Natural killer cell treated with Interleukin-12 subunit alpha and Interleukin-12 subunit beta and Interleukin-15 and Interleukin-18, amount 100 ng/mL, for 72 hours (primary cell): ENCODE results near the gene ABCC2. TPM values are rescaled to one million over a fixed set of nuclear protein-coding genes. Genes with fewer than 3 reads are reported as not detected.
"Not testable (repeated sequence)": the region's sequence is repeated elsewhere in the genome, so short reads cannot be mapped to it uniquely, and the experiment has no call there.

Experiments used
- ATAC-seq, 2 donors: fragments of 150-1000 bp; cut with Tn5 transposase in 1 of 2; sonication (Bioruptor Pico), chemical (Tn5 transposase) in 1 of 2; 2 replicates each; pipeline ENCODE4 v1.10.0; 2021
- DNase-seq: peaks from one replicate; pipeline ENCODE4 v3.0.0; 2022; ENCODE audit warnings: low spot score
- H3K27ac Mint-ChIP-seq, 2 donors: 1 replicate in 1 of 2; 2 replicates in 1 of 2; pipeline ENCODE4 v1.8.0; 2022; ENCODE audit warnings: mixed read lengths in 2 of 2, mild to moderate bottlenecking in 1 of 2, moderate library complexity in 1 of 2
- H3K27me3 Mint-ChIP-seq, 2 donors: 1 replicate in 1 of 2; 2 replicates in 1 of 2; pipeline ENCODE4 v1.8.0; 2022; ENCODE audit warnings: mixed read lengths in 2 of 2
- H3K36me3 Mint-ChIP-seq: one replicate; pipeline ENCODE4 v1.8.0; 2022; ENCODE audit warnings: mixed read lengths
- H3K4me1 Mint-ChIP-seq, 2 donors: 1 replicate in 1 of 2; 2 replicates in 1 of 2; pipeline ENCODE4 v1.8.0; 2022; ENCODE audit warnings: low read depth in 2 of 2, mixed read lengths in 2 of 2, mild to moderate bottlenecking in 1 of 2
- H3K4me3 Mint-ChIP-seq: one replicate; pipeline ENCODE4 v1.8.0; 2022; ENCODE audit warnings: mixed read lengths
- H3K9me3 Mint-ChIP-seq: 2 replicates; pipeline ENCODE4 v1.8.0; 2022; ENCODE audit warnings: mixed read lengths
- total RNA-seq, 2 donors: library from RNA; stranded (reverse); gene quantifications; one replicate each; pipeline ENCODE4 v1.2.3, GENCODE V29; 2022

ABCC2 gene
- 1 to 10 TPM; 1.5 to 3.4 TPM for total RNA-seq

DNA sequence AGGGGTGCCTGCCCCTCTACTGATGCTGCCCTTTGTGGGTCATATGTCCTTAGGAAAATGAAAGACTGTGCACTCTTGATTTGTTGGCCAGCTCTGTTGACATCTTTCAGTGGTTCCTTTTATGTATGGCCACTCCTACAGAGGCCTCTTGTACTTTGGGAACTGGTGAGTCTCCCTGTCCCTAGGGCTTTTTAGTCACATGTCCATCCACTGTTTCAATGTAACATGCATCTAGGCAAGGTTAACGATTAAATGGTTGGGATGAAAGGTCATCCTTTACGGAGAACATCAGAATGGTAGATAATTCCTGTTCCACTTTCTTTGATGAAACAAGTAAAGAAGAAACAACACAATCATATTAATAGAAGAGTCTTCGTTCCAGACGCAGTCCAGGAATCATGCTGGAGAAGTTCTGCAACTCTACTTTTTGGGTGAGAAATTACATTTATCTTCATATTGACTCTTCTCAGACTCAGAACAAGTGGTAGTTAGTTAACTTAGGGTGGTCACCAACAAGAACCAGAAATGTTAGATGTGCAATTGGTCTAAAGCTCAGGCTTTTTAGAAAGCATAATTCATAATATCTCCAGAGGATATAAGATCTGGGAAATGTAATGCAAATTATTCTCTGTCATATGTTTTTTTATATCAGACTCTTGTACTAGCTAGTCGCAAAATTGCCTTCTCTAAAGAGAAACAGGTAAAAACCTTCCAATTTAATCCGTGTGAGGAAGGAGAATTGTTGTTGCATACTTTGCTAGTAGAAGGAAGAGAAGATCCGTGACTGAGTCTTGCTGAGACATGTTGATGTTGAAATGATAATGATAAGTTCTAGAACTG lies at the start of gene ABCC2:
Gene ABCC2, plus strand, starts transcription at position 194 of the 840 bp plus-strand sequence. Its CDS starts 205 bp downstream, at position 399.
- ATAC-seq: no peak
- H3K9me3 Mint-ChIP-seq: no peaks in the 10 kb centered on the region
- H3K27ac Mint-ChIP-seq: no peak within 1 kb of the TSS
- H3K36me3 Mint-ChIP-seq: no peaks in the 10 kb centered on the region
- DNase-seq: no peak
- H3K27me3 Mint-ChIP-seq: peaks cover 2 to 5% of the 10 kb centered on the region in 2 donors
- peaks cover 12 to 15% of the 10 kb centered on the region in 2 donors for H3K4me1 Mint-ChIP-seq
- H3K4me3 Mint-ChIP-seq: no peak within 1 kb of the TSS

DNA sequence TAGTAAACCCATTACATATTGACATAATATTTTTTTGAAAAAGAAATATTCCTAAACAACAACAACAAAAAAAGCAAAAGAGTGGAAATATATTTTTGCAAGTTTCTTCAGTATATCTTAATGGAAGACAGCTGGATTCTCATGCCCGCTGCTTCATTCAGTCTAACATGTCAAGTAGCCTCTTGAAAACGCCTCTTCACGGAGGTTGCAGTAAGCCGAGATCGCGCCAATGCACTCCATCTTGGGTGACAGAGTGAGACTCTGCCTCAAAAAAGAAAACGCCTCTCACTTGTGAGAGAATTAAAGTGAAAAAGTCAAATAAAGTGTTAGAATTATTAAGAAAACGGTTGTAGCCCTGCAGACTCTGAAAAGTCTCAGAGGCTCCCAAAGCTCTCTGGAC lies 49.1 kb upstream of the ABCC2 start:
- H3K27ac Mint-ChIP-seq: no peak overlapping the region
- peaks cover 12% of the 10 kb centered on the region for H3K36me3 Mint-ChIP-seq
- ATAC-seq (no peak), DNase-seq (no peak)
- H3K27me3 Mint-ChIP-seq: no peaks in the 10 kb centered on the region
- peak overlapping the region; percentile 74 for H3K4me3 Mint-ChIP-seq
- H3K9me3 Mint-ChIP-seq: no peaks in the 10 kb centered on the region
- peaks cover 20 to 23% of the 10 kb centered on the region in 2 donors for H3K4me1 Mint-ChIP-seq

DNA sequence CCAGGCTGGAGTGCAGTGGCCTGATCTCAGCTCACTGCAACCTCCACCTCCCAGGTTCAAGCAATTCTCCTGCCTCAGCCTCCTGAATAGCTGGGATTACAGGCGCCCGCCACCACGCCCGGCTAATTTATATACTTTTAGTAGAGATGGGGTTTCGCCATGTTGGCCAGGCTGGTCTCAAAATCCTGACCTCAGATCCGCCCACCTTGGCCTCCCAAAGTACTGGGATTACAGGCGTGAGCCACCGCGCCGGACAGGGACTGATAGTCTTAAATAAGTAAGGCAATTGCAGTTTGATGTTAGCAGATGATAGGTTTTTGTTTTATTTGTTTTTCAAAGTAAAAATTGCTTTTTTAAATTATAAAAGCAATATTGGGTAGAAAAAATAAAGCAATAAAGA lies 48.3 kb upstream of the ABCC2 start:
- peaks cover 12% of the 10 kb centered on the region for H3K36me3 Mint-ChIP-seq
- H3K4me3 Mint-ChIP-seq: not testable (repeated sequence)

DNA sequence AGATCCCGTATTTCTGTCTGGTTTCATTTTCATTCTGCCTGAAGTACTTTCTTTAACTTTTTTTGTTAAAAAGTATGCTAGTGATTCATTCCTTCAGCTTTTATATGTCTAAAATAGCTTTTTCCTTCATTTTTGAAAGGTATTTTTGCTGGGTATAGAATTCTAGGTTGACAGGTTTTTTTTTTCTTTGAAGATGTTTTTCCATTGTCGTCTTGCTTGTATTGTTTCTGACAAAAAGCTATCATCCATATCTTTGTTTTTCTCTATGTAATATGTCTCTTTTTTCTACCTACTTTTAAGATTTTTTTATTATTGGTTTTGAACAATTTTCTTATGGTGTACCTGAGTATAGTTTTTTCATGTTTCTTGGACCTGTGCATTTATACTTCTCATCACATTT lies 42.2 kb upstream of the ABCC2 start:
- peaks cover 7% of the 10 kb centered on the region for H3K9me3 Mint-ChIP-seq
- no peaks in the 10 kb centered on the region for H3K27me3 Mint-ChIP-seq
- ATAC-seq (no peak), DNase-seq (no peak)
- H3K36me3 Mint-ChIP-seq: peaks cover 63% of the 10 kb centered on the region
- no peak overlapping the region for H3K27ac Mint-ChIP-seq
- peaks cover 9 to 24% of the 10 kb centered on the region in 2 donors for H3K4me1 Mint-ChIP-seq
- H3K4me3 Mint-ChIP-seq: no peak overlapping the region

More for the DNA sequence above, 48.3 kb upstream of the ABCC2 start:
- H3K27me3 Mint-ChIP-seq, H3K27ac Mint-ChIP-seq, ATAC-seq, DNase-seq, H3K9me3 Mint-ChIP-seq: not testable (repeated sequence)
- H3K4me1 Mint-ChIP-seq: peaks cover 20 to 23% of the 10 kb centered on the region in 2 donors

DNA sequence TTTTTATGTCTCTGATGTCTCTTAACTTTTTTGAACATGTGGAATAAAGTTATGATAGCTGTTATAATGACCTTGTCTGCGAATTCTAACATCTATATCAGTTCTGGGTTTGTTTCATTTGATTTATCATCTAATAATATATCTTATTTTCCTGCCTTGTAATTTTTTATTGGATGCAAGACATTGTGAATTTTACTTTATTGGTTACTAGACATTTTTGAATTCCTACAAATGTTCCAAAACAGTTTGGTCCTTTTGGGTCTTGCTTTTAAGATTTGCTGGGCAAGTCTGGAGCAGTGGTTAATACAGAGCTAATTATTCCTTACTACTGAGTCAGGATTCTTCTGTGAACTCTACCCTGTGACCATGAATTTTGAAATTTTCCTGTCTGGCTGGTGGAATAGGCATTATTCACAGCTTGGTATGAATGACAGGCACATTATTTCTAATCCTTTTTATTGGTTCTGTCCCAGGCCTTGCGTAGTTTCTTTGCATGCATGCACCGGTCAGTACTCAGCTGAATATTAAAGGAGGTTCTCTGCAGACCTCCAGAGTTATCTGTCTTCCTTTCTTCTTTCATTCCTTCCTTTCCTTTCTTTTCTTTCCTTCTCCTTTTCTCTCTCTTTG lies 41.4 kb upstream of the ABCC2 start:
- Mint-ChIP-seq H3K27ac (no peak overlapping the region), H3K4me3 (no peak overlapping the region), H3K4me1 (peaks cover 9 to 24% of the 10 kb centered on the region in 2 donors), H3K27me3 (no peaks in the 10 kb centered on the region), H3K36me3 (peaks cover 63% of the 10 kb centered on the region), H3K9me3 (peaks cover 7% of the 10 kb centered on the region)
- DNase-seq (no peak), ATAC-seq (no peak)

DNA sequence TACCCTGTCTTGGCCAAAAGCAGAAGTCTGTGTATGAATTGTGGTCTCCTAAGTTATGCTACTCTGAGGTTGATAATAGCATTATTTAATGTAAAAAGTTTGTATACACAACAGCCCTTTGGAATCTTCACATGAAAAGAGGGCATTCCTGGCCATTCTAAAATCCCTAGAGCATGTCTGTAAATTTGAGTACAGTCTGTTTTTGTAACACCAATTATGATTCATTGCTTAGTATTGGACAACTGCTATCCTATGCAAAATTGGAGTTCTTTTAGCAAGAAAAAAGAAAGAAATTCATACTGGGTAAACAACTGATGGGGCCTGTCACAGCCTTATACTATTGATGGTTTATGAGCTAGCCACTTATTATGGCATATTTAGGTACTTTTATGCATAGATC lies 40.2 kb upstream of the ABCC2 start:
- peaks cover 9 to 21% of the 10 kb centered on the region in 2 donors for H3K4me1 Mint-ChIP-seq
- ATAC-seq: no peak
- no peak for DNase-seq
- peaks cover 59% of the 10 kb centered on the region for H3K36me3 Mint-ChIP-seq
- H3K27ac Mint-ChIP-seq: no peak overlapping the region
- no peak overlapping the region for H3K4me3 Mint-ChIP-seq
- no peaks in the 10 kb centered on the region for H3K27me3 Mint-ChIP-seq
- peaks cover 7% of the 10 kb centered on the region for H3K9me3 Mint-ChIP-seq

DNA sequence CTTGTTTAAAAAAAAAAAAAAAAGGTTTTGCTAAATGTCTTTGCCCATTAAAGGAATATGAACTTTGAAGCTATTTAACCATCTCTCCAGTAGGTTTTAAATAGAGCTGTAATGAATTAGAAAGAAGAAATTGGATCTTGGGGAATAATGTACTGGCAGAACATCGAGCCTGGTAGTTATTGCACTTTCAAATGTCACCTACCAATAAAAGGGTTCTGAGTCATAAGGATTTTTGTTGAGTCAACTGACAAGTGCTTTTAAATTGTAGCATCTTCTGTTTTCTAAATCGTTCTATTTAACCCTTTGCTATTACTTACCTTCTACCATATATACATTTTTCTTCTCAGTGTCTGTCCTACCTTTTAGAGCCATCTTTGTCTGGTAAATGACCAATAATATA lies 39.7 kb upstream of the ABCC2 start:
- no peak overlapping the region for H3K27ac Mint-ChIP-seq

DNA sequence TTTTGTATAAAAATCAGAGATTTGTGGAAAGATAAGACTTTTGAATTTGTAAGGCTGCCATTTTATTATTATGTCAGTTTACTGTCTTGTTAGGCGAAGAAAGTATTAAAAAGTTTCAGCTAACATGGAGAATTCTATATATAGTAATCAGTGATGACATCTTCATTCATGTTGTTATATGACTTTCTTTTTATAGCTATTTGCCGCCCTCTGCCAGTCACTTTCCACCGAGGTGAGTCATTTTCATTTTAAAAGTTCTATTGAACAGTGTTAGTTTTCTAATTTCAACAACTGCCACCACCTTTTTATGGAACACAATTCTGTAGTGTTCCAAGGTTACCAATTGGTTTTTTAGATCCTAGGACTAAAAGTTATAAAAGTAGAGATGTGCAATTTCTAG lies 38.6 kb upstream of the ABCC2 start:
- peaks cover 14 to 16% of the 10 kb centered on the region in 2 donors for H3K4me1 Mint-ChIP-seq
- no peak overlapping the region for H3K4me3 Mint-ChIP-seq
- peaks cover 54% of the 10 kb centered on the region for H3K36me3 Mint-ChIP-seq
- peaks cover 7% of the 10 kb centered on the region for H3K9me3 Mint-ChIP-seq
- ATAC-seq (no peak), DNase-seq (no peak)
- H3K27ac Mint-ChIP-seq: no peak overlapping the region
- no peaks in the 10 kb centered on the region for H3K27me3 Mint-ChIP-seq

More for the DNA sequence above, 39.7 kb upstream of the ABCC2 start:
- no peaks in the 10 kb centered on the region for H3K27me3 Mint-ChIP-seq
- peaks cover 7% of the 10 kb centered on the region for H3K9me3 Mint-ChIP-seq
- no peak overlapping the region for H3K4me3 Mint-ChIP-seq
- H3K4me1 Mint-ChIP-seq: peaks cover 9 to 17% of the 10 kb centered on the region in 2 donors
- no peak for ATAC-seq
- H3K36me3 Mint-ChIP-seq: peaks cover 55% of the 10 kb centered on the region
- DNase-seq: no peak

DNA sequence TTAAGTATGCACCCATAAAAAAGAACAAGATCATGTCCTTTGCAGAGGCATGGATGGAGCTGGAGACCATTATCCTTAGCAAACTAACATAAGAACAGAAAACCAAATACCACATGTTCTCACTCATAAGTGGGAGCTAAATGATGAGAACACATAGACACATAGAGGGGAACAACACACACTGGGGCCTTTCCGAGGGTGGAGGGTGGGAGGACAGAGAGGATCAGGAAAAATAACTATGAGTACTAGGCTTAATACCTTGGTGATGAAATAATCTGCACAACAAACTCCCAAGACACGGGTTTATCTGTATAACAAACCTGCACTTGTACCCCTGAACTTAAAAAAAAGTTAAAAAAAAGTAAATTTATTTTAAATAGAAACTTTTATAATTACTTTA lies 36.3 kb upstream of the ABCC2 start:
- H3K27me3 Mint-ChIP-seq, ATAC-seq, H3K27ac Mint-ChIP-seq, DNase-seq, H3K4me3 Mint-ChIP-seq, H3K9me3 Mint-ChIP-seq: not testable (repeated sequence)
- peaks cover 16 to 18% of the 10 kb centered on the region in 2 donors for H3K4me1 Mint-ChIP-seq
- peaks cover 30% of the 10 kb centered on the region for H3K36me3 Mint-ChIP-seq

DNA sequence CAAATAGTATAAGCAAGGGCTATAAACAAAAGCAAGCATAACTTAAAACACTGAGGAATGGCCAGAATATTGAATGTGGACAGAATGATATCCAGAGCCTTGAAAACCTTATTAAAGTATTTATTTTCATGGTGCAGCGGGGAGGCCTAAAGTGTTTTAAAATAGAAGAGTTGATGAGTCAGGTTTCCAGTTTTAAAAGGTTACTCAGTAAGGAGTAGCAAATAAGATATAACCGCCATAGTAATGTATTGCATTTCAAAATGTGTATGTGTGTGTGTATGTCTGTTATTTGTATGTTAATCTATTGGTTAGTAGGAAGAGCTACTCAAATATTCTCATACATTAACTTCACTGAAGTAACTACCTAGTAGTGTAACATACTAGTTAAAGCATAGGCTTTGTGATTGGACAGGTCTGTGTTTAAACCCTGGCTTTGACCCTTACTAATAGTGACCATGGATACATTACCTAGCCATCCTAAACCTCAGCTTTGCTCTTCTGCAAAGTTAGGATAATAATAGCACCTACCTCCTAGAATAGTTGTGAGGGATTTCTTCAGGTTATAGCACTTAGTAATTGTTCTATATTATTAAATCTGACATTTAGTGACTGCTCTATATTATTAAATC lies 33.5 kb upstream of the ABCC2 start:
- Mint-ChIP-seq H3K27ac (no peak overlapping the region), H3K4me1 (peaks cover 0 to 9% of the 10 kb centered on the region in 2 donors), H3K27me3 (no peaks in the 10 kb centered on the region), H3K36me3 (peaks cover 5% of the 10 kb centered on the region), H3K4me3 (no peak overlapping the region), H3K9me3 (no peaks in the 10 kb centered on the region)
- DNase-seq (no peak), ATAC-seq (no peak)

DNA sequence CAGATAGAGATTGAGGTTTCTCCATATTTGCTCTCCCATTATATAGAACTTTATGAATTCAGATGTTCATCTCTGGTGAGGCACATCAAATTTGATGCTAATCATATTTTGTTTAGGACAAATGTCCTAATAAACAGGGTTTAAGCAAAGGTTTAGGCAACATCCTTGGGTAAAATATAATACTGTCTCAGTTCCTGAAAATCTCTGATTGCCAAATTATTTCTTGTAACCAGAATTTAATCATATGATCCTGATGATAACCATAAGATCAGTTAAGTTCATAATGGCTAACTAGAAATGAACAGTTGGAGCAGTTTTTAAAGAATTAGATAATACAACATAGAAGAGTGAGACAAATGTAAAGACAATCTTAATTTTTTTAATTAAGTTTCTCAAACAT lies 31.8 kb upstream of the ABCC2 start:
- no peak for ATAC-seq
- Mint-ChIP-seq H3K4me3 (no peak overlapping the region), H3K4me1 (peaks cover 0 to 9% of the 10 kb centered on the region in 2 donors), H3K27me3 (no peaks in the 10 kb centered on the region), H3K36me3 (no peaks in the 10 kb centered on the region), H3K9me3 (no peaks in the 10 kb centered on the region), H3K27ac (no peak overlapping the region)
- DNase-seq: no peak

DNA sequence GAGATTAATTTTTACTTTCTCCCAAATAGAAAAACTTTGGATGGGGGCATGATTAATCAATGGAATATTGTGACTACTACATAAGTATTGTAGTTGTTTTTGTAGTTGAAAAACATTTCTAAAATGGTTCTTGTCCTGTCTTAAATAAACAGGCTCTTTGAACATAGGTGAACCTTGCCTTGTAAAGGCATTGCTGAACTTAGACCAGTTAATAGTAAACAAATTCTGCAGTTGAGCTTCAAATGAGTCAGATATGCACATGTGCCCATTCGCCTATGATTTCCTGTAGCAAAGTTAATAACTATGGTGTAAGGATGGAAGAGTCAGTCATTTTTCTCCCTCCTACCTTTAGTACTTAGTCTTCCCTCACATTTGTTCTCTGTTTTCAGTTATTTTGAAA lies 27.8 kb upstream of the ABCC2 start:
- no peak overlapping the region for H3K4me3 Mint-ChIP-seq
- DNase-seq (no peak), ATAC-seq (no peak)
- H3K27me3 Mint-ChIP-seq: no peaks in the 10 kb centered on the region
- H3K4me1 Mint-ChIP-seq: peaks cover 0 to 1% of the 10 kb centered on the region in 2 donors
- H3K27ac Mint-ChIP-seq: no peak overlapping the region
- H3K36me3 Mint-ChIP-seq: peaks cover 27% of the 10 kb centered on the region
- no peaks in the 10 kb centered on the region for H3K9me3 Mint-ChIP-seq

DNA sequence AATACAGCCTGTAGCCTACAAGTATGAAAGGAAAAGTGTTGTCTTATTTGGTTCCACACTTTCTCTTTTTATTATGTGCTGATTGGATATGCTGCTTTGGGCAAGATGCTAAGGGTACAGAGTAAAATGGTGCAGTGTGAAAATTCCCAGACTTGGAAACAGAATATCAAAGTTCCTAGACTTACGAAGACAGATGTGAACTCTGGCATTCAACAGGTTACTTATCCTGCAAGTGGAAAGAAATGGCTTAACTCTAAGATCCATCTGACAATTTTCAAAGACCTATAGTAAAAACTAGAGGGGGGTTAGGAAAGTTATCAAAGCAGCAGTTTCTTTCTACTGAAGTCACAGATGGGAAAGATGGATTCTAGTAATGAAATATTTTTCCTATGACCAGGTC lies 26.3 kb upstream of the ABCC2 start:
- Mint-ChIP-seq H3K36me3 (peaks cover 33% of the 10 kb centered on the region), H3K9me3 (no peaks in the 10 kb centered on the region)

More for the DNA sequence above, 26.3 kb upstream of the ABCC2 start:
- DNase-seq: no peak
- Mint-ChIP-seq H3K4me3 (no peak overlapping the region), H3K4me1 (no peaks in the 10 kb centered on the region), H3K27me3 (no peaks in the 10 kb centered on the region), H3K27ac (no peak overlapping the region)
- ATAC-seq: no peak
